ENCODE data around the gene PRKAR1B. TPM values are rescaled to one million over a fixed set of nuclear protein-coding genes. Genes with fewer than 3 reads are reported as not detected.

PRKAR1B gene
- total RNA-seq, 1 experiment from 2014 or later: 14.1 TPM

- H3K9me3 ChIP-seq (ENCODE audit: control insufficient read depth in 1 of 2, insufficient read depth in 1 of 2, low read depth in 1 of 2, low read length in 2 of 2): peaks cover 0 to 4% of the 10 kb centered on the region in 2 experiments; a peak in 1 of 4 replicates
- intact Hi-C loops (cut with micrococcal nuclease): no loop called here
- no peak overlapping the region for H3K27ac ChIP-seq (ENCODE audit: low read depth, low read length)
- H3K27me3 ChIP-seq (ENCODE audit: insufficient read depth, low read length): no peaks in the 10 kb centered on the region
- CTCF ChIA-PET: no interaction called here
- TF ChIP-seq CBX3 (IDR thresholded peaks at IDR 0.05; ENCODE audit: low read depth): no peak
- H3K4me3 ChIP-seq (replicated peaks in 1 of 2; ENCODE audit: low read depth in 1 of 2, low read length in 2 of 2): no peak overlapping the region
- H4K20me1 ChIP-seq (ENCODE audit: insufficient read depth): no peaks in the 10 kb centered on the region
- no peaks in the 10 kb centered on the region for H3K9me2 ChIP-seq (ENCODE audit: insufficient read depth)
- H3K9ac ChIP-seq (ENCODE audit: low read length): no peak overlapping the region
- no peak overlapping the region for H2AFZ ChIP-seq (ENCODE audit: low read depth, low read length, poor library complexity, severe bottlenecking)
- ATAC-seq (no peak), DNase-seq (ENCODE audit: low read depth, low spot score) (no peak)
- no TSS peak for BruUV-seq (replicated peaks)
- no peaks in the 10 kb centered on the region for H3K4me1 ChIP-seq (ENCODE audit: control insufficient read depth in 1 of 2, insufficient read depth in 2 of 2, low read length in 2 of 2)
- no peaks in the 10 kb centered on the region for H3K36me3 ChIP-seq (ENCODE audit: control insufficient read depth in 1 of 2, insufficient read depth in 2 of 2, low read length in 2 of 2)
- POLR2A ChIA-PET: no interaction called here
- H3K4me2 ChIP-seq (ENCODE audit: low read length): no peak overlapping the region
- RAD21 ChIA-PET (ENCODE audit: low non-redundant PET in 1 of 2, low total read pairs in 2 of 2, uncharacterized antibody in 2 of 2, unreplicated experiment in 2 of 2): no interaction called here
- no peaks in the 10 kb centered on the region for H3K79me2 ChIP-seq (ENCODE audit: insufficient read depth, low read length)
These were observed 169.6 kb downstream of the PRKAR1B start for GRCh38 chr7:557558-557881.

GRCh38 chr7:556837-557557 lies 170.1 kb downstream of the PRKAR1B start:
- no peaks in the 10 kb centered on the region for H4K20me1 ChIP-seq (ENCODE audit: insufficient read depth)
- H3K27me3 ChIP-seq (ENCODE audit: insufficient read depth, low read length): no peaks in the 10 kb centered on the region
- intact Hi-C loops (cut with micrococcal nuclease): no loop called here
- TF ChIP-seq JUND (IDR thresholded peaks at IDR 0.05) (no peak), MAX (IDR thresholded peaks at IDR 0.05) (no peak), POLR2A (IDR thresholded peaks at IDR 0.05; ENCODE audit: borderline replicate concordance, extremely low read depth, insufficient read depth, insufficient read length) (no peak), CBX3 (IDR thresholded peaks at IDR 0.05; ENCODE audit: low read depth) (no peak), SRF (IDR thresholded peaks at IDR 0.05; ENCODE audit: low read depth) (no peak), ELF1 (IDR thresholded peaks at IDR 0.05; ENCODE audit: borderline replicate concordance, low read depth) (no peak), ATF3 (IDR thresholded peaks at IDR 0.05) (no peak), SIN3A (IDR thresholded peaks at IDR 0.05; ENCODE audit: low read depth) (no peak), ZBTB33 (IDR thresholded peaks at IDR 0.05; ENCODE audit: extremely low read depth, insufficient replicate concordance, low read length) (no peak), ZNF274 (IDR thresholded peaks at IDR 0.05; ENCODE audit: low read depth, low read length) (no peak), RAD21 (IDR thresholded peaks at IDR 0.05; ENCODE audit: low read depth) (no peak), FOSL1 (IDR thresholded peaks at IDR 0.05; ENCODE audit: low read depth) (no peak), REST (IDR thresholded peaks at IDR 0.05; ENCODE audit: low read depth) (no peak), EZH2 (IDR thresholded peaks at IDR 0.05) (no peak)
- no peak overlapping the region for H3K4me2 ChIP-seq (ENCODE audit: low read length)
- H3K9me3 ChIP-seq (ENCODE audit: control insufficient read depth in 1 of 2, insufficient read depth in 1 of 2, low read depth in 1 of 2, low read length in 2 of 2): peaks cover 0 to 4% of the 10 kb centered on the region in 2 experiments; a peak in 1 of 4 replicates
- H3K27ac ChIP-seq (ENCODE audit: low read depth, low read length): no peak overlapping the region
- no peaks in the 10 kb centered on the region for H3K79me2 ChIP-seq (ENCODE audit: insufficient read depth, low read length)
- no peaks in the 10 kb centered on the region for H3K36me3 ChIP-seq (ENCODE audit: control insufficient read depth in 1 of 2, insufficient read depth in 2 of 2, low read length in 2 of 2)
- no peak for ATAC-seq
- RAD21 ChIA-PET (ENCODE audit: low non-redundant PET in 1 of 2, low total read pairs in 2 of 2, uncharacterized antibody in 2 of 2, unreplicated experiment in 2 of 2): no interaction called here
- no peak overlapping the region for H3K4me3 ChIP-seq (replicated peaks in 1 of 2; ENCODE audit: low read depth in 1 of 2, low read length in 2 of 2)
- CTCF ChIA-PET: no interaction called here
- H2AFZ ChIP-seq (ENCODE audit: low read depth, low read length, poor library complexity, severe bottlenecking): no peak overlapping the region
- no peaks in the 10 kb centered on the region for H3K4me1 ChIP-seq (ENCODE audit: control insufficient read depth in 1 of 2, insufficient read depth in 2 of 2, low read length in 2 of 2)
- no peak for DNase-seq (ENCODE audit: low read depth, low spot score)
- POLR2A ChIA-PET: no interaction called here
- no peaks in the 10 kb centered on the region for H3K9me2 ChIP-seq (ENCODE audit: insufficient read depth)
- no peak overlapping the region for H3K9ac ChIP-seq (ENCODE audit: low read length)
- BruUV-seq (replicated peaks): no TSS peak

All from HCT116 (cell line).